ENCODE results near the gene HERC3.

- TF ChIP-seq CTCF (IDR thresholded peaks at IDR 0.05) (no peak), POLR2A (IDR thresholded peaks at IDR 0.05) (no peak)
These were observed 27.7 kb downstream of the HERC3 start for GRCh38 chr4:88619971-88620370.
